Left kidney (tissue), 8 donors: ENCODE data around the gene TOPORS. TPM values are rescaled to one million over a fixed set of nuclear protein-coding genes. Genes with fewer than 3 reads are reported as not detected.
"Not testable (repeated sequence)": the region's sequence is repeated elsewhere in the genome, so short reads cannot be mapped to it uniquely, and the experiment has no call there.

Experiments used
- DNase-seq: peaks from one replicate; pipeline ENCODE4 v3.0.0-alpha.2; 2013
- long read RNA-seq, 8 donors: transcript quantifications; one replicate each; lab custom pipeline, GENCODE V29; 2026
- polyA plus RNA-seq: library from polyadenylated mRNA; unstranded; fragments of 120-200 nt; gene quantifications from one replicate; pipeline ENCODE4 v1.2.1, GENCODE V29; 2013; ENCODE audit not compliant: insufficient read length

The TOPORS gene
- polyA plus RNA-seq = 37.5 TPM
- long read RNA-seq, donor 1, full-length matches to known transcripts = 4 of 4 reads
- long read RNA-seq, donor 1, partial matches to known transcripts = 0 of 4 reads
- long read RNA-seq, donor 1, other reads (novel, unspliced or antisense) = 0 of 4 reads
- long read RNA-seq, donor 2, full-length matches to known transcripts = 7 of 7 reads
- long read RNA-seq, donor 2, partial matches to known transcripts = 0 of 7 reads
- long read RNA-seq, donor 2, other reads (novel, unspliced or antisense) = 0 of 7 reads
- long read RNA-seq, donor 3, full-length matches to known transcripts = 4 of 4 reads
- long read RNA-seq, donor 3, partial matches to known transcripts = 0 of 4 reads
- long read RNA-seq, donor 3, other reads (novel, unspliced or antisense) = 0 of 4 reads
- long read RNA-seq, donor 4, full-length matches to known transcripts = 1 of 1 reads
- long read RNA-seq, donor 4, partial matches to known transcripts = 0 of 1 reads
- long read RNA-seq, donor 4, other reads (novel, unspliced or antisense) = 0 of 1 reads
- long read RNA-seq, donor 5, full-length matches to known transcripts = 9 of 15 reads
- long read RNA-seq, donor 5, partial matches to known transcripts = 6 of 15 reads
- long read RNA-seq, donor 5, other reads (novel, unspliced or antisense) = 0 of 15 reads
- long read RNA-seq, donor 6, full-length matches to known transcripts = 5 of 5 reads
- long read RNA-seq, donor 6, partial matches to known transcripts = 0 of 5 reads
- long read RNA-seq, donor 6, other reads (novel, unspliced or antisense) = 0 of 5 reads
- long read RNA-seq, donor 7, full-length matches to known transcripts = 12 of 26 reads
- long read RNA-seq, donor 7, partial matches to known transcripts = 14 of 26 reads
- long read RNA-seq, donor 7, other reads (novel, unspliced or antisense) = 0 of 26 reads
- long read RNA-seq, donor 8, full-length matches to known transcripts = 3 of 3 reads
- long read RNA-seq, donor 8, partial matches to known transcripts = 0 of 3 reads
- long read RNA-seq, donor 8, other reads (novel, unspliced or antisense) = 0 of 3 reads

GRCh38 chr9:32552172-32552872, at the start of gene TOPORS, which contains the start of gene SMIM27:
TOPORS (minus strand) TSS chr9:32552586; CDS start chr9:32552436, 150 bp downstream.
SMIM27 (plus strand) TSS chr9:32552327; CDS start chr9:32552435, 108 bp downstream.
- peak; percentile 92 for DNase-seq

GRCh38 chr9:32599021-32599420, 46.6 kb upstream of the TOPORS start:
- not testable (repeated sequence) for DNase-seq

GRCh38 chr9:32596936-32597335, 44.5 kb upstream of the TOPORS start:
- no peak for DNase-seq

- no peak for DNase-seq
These were observed 43.9 kb upstream of the TOPORS start for GRCh38 chr9:32596096-32596865.

GRCh38 chr9:32590898-32591297, 38.5 kb upstream of the TOPORS start:
- DNase-seq = no peak

- no peak for DNase-seq
These were observed 38.1 kb upstream of the TOPORS start for GRCh38 chr9:32590476-32590875.

GRCh38 chr9:32589083-32589723, 36.8 kb upstream of the TOPORS start:
- peak; percentile 44 for DNase-seq

GRCh38 chr9:32587901-32588300, 35.5 kb upstream of the TOPORS start:
- no peak for DNase-seq

GRCh38 chr9:32584784-32585183, 32.4 kb upstream of the TOPORS start:
- no peak for DNase-seq

GRCh38 chr9:32581512-32582143, 29.2 kb upstream of the TOPORS start:
- peak; percentile 76 for DNase-seq

GRCh38 chr9:32580631-32581300, 28.4 kb upstream of the TOPORS start:
- no peak for DNase-seq

GRCh38 chr9:32579706-32580331, 27.4 kb upstream of the TOPORS start:
- peak; percentile 50 for DNase-seq

GRCh38 chr9:32578976-32579375, 26.6 kb upstream of the TOPORS start:
- no peak for DNase-seq

GRCh38 chr9:32577316-32577715, 24.9 kb upstream of the TOPORS start:
- no peak for DNase-seq

GRCh38 chr9:32574858-32575257, 22.5 kb upstream of the TOPORS start:
- no peak for DNase-seq

GRCh38 chr9:32573821-32574220, 21.4 kb upstream of the TOPORS start:
- DNase-seq = no peak

- DNase-seq = peak; percentile 93
These were observed 20.6 kb upstream of the TOPORS start, which contains the start of gene NDUFB6 for GRCh38 chr9:32572900-32573523. NDUFB6 (minus strand) TSS chr9:32573159; CDS start chr9:32573060, 99 bp downstream.
